ENCODE measurements around the gene PICK1. TPM values are rescaled to one million over a fixed set of nuclear protein-coding genes. Genes with fewer than 3 reads are reported as not detected.

PICK1 gene
- polyA plus RNA-seq, 4 donors, result 24.3 to 33.3 (median 32.0) TPM

DNA sequence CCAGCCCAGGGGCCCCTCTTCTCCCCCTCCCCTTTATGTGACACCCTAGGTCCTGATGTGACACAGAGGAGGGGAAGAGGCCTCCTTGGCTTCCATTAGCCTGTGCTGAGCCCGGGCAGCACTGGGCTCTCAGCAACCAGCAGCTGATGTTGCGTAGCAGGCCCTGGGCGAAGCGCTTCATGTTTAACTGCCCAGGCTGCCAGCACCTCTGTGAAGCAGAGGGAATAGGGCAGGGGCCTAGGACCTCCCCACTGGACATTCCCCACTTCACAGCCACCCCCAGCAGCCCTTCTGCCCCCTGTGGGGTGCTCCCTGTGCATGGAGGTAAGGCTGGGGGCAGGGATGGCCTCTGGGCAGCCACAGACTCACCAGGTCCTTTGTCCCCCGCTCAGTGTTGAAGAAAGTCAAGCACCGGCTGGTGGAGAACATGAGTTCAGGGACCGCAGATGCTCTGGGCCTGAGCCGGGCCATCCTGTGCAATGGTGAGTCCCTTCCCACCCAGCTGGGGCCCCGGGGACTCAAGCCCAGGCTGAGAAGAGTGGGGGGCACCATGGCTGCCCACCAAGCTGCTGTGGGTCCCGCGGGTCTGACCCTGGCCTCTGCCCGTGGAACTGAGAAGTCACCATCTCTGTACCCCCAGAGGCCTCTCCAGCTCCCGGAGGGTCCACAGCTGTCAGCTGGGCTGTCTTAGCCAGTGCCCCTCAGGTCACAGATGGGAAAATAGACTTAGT lies 11.6 kb downstream of the PICK1 start:
- Histone ChIP-seq H3K27me3 (ENCODE audit: control insufficient read depth in 3 of 3, insufficient read depth in 3 of 3, low read length in 3 of 3) (no peaks in the 10 kb centered on the region), H3K4me3 (ENCODE audit: low read depth in 1 of 3, low read length in 3 of 3) (no peak overlapping the region), H3K4me1 (ENCODE audit: control insufficient read depth in 3 of 3, insufficient read depth in 2 of 3, low read depth in 1 of 3, low read length in 2 of 3) (peaks cover 0 to 23% (median 0%) of the 10 kb centered on the region in 3 donors), H3K27ac (ENCODE audit: low read depth in 1 of 3, low read length in 2 of 3) (peak overlapping the region in 1 of 3 donors; percentile 18), H3K36me3 (ENCODE audit: control insufficient read depth in 3 of 3, insufficient read depth in 2 of 3, low read depth in 1 of 3, low read length in 3 of 3) (peaks cover 15 to 95% (median 15%) of the 10 kb centered on the region in 3 donors), H3K9me3 (ENCODE audit: control insufficient read depth in 2 of 2, insufficient read depth in 1 of 2, low read depth in 1 of 2, low read length in 1 of 2) (no peaks in the 10 kb centered on the region)
- DNase-seq (no peak), FAIRE-seq (no peak)
- 88 to 96% (median 95%) methylated on average over 12 to 13 of the region's 13 CpGs for WGBS, 3 donors

DNA sequence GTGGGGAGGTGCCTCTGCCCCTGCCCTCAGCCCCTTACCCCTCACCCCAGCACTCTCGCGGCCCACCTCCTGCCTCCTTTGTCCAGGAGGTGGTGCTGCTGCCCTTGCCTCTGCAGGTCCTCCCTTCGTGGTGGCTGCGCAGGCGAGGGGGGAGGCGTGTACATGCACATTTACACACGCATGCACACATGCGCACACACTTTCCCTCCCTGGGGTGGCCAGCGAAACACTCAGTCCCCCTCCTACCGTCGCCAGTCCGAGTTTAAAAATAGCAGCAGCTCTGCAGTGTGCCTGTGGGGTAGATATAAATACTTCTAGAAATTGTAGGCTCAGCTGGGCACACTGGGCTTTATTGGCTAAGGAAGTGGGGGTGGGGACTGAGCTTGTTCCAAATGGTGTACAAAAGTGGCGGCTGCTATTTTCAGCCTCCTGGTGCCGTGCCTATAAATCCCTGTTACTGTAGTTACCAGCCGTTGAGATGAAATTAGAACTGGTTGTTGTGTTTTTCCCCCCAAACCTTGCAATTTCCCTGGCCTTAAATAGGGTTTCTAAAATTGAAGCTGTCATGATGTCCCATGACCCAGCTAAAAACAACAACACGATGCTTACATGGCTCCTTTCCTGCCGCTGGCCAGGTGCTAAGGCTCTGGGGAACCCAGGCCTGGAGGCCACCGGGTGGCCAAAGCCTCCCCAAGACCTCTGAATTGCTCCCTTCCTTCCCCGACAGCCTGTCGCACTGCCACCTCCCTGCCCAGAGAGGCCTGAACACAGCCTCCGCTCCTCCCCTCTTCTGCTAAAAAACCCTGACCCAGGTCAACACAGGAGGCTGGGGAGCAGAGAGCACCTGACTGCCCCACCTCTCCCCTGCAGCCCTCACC lies 12.4 kb downstream of the PICK1 start:
- no peaks in the 10 kb centered on the region for H3K27me3 ChIP-seq (ENCODE audit: control insufficient read depth in 3 of 3, insufficient read depth in 3 of 3, low read length in 3 of 3)
- H3K27ac ChIP-seq (ENCODE audit: low read depth in 1 of 3, low read length in 2 of 3), result peak overlapping the region in 2 of 3 donors; percentile 33 to 46
- H3K9me3 ChIP-seq (ENCODE audit: control insufficient read depth in 2 of 2, insufficient read depth in 1 of 2, low read depth in 1 of 2, low read length in 1 of 2), result no peaks in the 10 kb centered on the region
- peaks cover 12 to 96% (median 15%) of the 10 kb centered on the region in 3 donors for H3K36me3 ChIP-seq (ENCODE audit: control insufficient read depth in 3 of 3, insufficient read depth in 2 of 3, low read depth in 1 of 3, low read length in 3 of 3)
- H3K4me3 ChIP-seq (ENCODE audit: low read depth in 1 of 3, low read length in 3 of 3), result no peak overlapping the region
- H3K4me1 ChIP-seq (ENCODE audit: control insufficient read depth in 3 of 3, insufficient read depth in 2 of 3, low read depth in 1 of 3, low read length in 2 of 3), result peaks cover 0 to 23% (median 0%) of the 10 kb centered on the region in 3 donors
- no peak for DNase-seq
- no peak for FAIRE-seq
- 77 to 92% (median 88%) methylated on average over 21 of the region's 21 CpGs for WGBS, 3 donors

DNA sequence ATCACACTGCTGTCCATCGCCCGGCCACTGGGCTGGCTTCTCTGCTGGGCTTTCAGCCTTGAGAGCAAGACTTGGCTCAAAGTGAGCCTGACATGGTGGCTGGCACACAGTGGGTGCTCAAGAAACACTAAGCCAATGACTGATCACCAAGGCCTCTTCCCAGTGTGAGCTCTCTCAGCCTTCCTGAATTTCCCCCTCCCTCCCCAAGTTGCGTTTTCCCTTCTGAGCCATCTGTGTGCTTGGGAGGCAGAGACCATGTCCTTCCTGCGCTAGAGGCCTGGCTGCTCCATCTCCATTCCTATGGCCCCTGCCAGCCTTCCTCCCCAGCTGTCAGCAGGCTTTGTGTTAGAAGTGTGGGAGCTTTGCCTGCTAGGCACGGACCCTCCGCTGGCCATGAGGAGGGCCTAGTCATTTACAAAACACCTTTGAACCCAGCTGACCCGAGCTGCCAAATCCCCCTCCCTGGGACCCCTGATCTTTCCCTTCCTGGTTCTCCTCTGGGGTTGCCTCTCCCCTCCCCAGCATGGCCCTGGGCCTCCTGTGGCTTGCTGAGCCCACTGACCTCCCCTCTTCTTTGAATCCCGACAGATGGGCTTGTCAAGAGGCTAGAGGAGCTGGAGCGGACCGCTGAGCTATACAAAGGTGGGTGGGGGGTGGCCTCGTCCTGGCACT lies 13.2 kb downstream of the PICK1 start:
- no peak overlapping the region for H3K4me3 ChIP-seq (ENCODE audit: low read depth in 1 of 3, low read length in 3 of 3)
- WGBS, 3 donors, result 86 to 96% (median 95%) methylated on average over 11 of the region's 11 CpGs
- H3K27me3 ChIP-seq (ENCODE audit: control insufficient read depth in 3 of 3, insufficient read depth in 3 of 3, low read length in 3 of 3), result no peaks in the 10 kb centered on the region
- H3K36me3 ChIP-seq (ENCODE audit: control insufficient read depth in 3 of 3, insufficient read depth in 2 of 3, low read depth in 1 of 3, low read length in 3 of 3), result peaks cover 10 to 96% (median 12%) of the 10 kb centered on the region in 3 donors
- H3K9me3 ChIP-seq (ENCODE audit: control insufficient read depth in 2 of 2, insufficient read depth in 1 of 2, low read depth in 1 of 2, low read length in 1 of 2), result no peaks in the 10 kb centered on the region
- peak overlapping the region in 2 of 3 donors; percentile 33 to 46 for H3K27ac ChIP-seq (ENCODE audit: low read depth in 1 of 3, low read length in 2 of 3)
- no peak for DNase-seq
- FAIRE-seq, result no peak
- peaks cover 0 to 23% (median 0%) of the 10 kb centered on the region in 3 donors for H3K4me1 ChIP-seq (ENCODE audit: control insufficient read depth in 3 of 3, insufficient read depth in 2 of 3, low read depth in 1 of 3, low read length in 2 of 3)

DNA sequence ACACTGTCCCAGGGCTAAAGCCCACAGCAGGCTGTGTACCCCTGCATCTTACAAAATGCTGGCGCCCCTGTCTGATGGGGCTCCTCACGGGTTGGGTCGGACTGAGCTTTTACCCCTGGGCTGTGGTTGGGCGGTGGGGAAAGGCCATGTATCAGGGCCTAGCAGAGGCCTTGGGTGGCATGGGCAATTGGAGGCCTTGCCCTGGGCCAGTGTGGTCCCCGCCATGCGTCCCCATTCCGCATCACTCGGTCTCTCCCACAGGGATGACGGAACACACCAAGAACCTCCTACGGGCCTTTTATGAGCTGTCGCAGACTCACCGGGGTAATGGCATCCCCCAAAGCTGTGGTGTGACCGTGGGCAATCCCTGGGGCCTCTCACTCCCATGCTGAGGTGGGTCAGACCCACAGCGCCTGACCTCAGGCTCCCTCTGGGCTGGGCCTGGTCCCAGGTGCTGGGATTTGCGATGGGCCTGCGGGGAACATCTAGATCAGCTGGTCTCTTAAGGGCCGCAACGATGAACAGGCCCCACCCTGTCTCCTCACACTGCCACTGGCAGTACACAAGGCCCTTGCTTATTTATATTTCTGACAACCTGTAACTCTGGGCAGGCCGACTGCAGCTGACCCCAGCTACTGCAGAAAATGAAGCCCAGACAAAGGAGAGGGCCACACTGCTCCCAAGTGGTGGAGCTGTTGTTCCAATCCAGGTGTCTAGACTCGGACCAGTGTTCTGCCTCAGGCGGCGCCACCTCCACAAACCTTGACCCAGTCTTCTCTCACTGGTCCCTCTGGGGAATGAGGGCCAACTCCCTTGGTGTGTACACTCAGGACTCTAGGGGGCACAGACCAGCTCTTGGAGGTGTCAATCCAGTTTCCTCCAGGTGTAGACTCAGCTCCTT lies 14.5 kb downstream of the PICK1 start:
- Histone ChIP-seq H3K27ac (ENCODE audit: low read depth in 1 of 3, low read length in 2 of 3) (no peak overlapping the region), H3K27me3 (ENCODE audit: control insufficient read depth in 3 of 3, insufficient read depth in 3 of 3, low read length in 3 of 3) (no peaks in the 10 kb centered on the region), H3K4me1 (ENCODE audit: control insufficient read depth in 3 of 3, insufficient read depth in 2 of 3, low read depth in 1 of 3, low read length in 2 of 3) (peaks cover 0 to 23% (median 0%) of the 10 kb centered on the region in 3 donors), H3K36me3 (ENCODE audit: control insufficient read depth in 3 of 3, insufficient read depth in 2 of 3, low read depth in 1 of 3, low read length in 3 of 3) (peaks cover 5 to 93% (median 8%) of the 10 kb centered on the region in 3 donors), H3K4me3 (ENCODE audit: low read depth in 1 of 3, low read length in 3 of 3) (no peak overlapping the region), H3K9me3 (ENCODE audit: control insufficient read depth in 2 of 2, insufficient read depth in 1 of 2, low read depth in 1 of 2, low read length in 1 of 2) (no peaks in the 10 kb centered on the region)
- DNase-seq (no peak), FAIRE-seq (no peak)
- 89 to 93% (median 90%) methylated on average over 22 of the region's 22 CpGs for WGBS, 3 donors

DNA sequence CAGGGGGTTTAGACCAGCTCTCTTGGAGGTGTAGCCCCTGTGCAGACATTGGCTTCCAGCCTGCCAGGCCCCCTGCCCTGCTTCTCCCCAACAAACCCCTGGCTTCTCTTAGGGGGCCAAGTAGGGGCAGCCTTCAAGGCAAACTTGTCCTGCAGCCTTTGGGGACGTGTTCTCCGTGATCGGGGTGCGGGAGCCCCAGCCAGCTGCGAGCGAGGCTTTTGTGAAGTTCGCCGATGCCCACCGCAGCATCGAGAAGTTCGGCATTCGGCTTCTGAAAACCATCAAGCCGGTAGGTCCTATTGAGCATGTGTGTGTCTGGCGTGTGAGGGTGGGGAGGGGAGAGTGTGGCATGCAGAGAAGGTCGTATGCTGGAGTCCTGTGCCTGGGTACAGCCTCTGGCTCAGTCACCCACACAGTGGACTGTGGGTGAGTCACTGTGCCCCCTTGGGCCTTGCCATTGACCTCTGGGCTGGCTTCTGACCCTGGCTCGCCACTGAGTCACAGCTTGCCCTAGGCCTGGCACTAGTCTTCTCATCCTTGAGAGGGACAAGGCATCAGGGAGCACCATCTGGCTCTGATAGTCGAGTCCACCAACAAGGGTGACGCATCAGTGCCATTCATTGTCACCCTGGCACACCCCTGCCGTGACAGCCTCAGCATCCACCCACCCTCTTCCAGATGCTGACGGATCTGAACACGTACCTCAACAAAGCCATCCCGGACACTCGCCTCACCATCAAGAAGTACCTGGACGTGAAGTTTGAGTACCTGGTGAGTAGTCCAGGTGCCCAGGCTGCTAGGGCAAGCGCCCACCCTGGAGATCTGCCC lies 15.3 kb downstream of the PICK1 start:
- DNase-seq (no peak), FAIRE-seq (no peak)
- Histone ChIP-seq H3K4me3 (ENCODE audit: low read depth in 1 of 3, low read length in 3 of 3) (no peak overlapping the region), H3K36me3 (ENCODE audit: control insufficient read depth in 3 of 3, insufficient read depth in 2 of 3, low read depth in 1 of 3, low read length in 3 of 3) (peaks cover 5 to 90% (median 6%) of the 10 kb centered on the region in 3 donors), H3K27ac (ENCODE audit: low read depth in 1 of 3, low read length in 2 of 3) (no peak overlapping the region), H3K4me1 (ENCODE audit: control insufficient read depth in 3 of 3, insufficient read depth in 2 of 3, low read depth in 1 of 3, low read length in 2 of 3) (peaks cover 0 to 17% (median 0%) of the 10 kb centered on the region in 3 donors), H3K9me3 (ENCODE audit: control insufficient read depth in 2 of 2, insufficient read depth in 1 of 2, low read depth in 1 of 2, low read length in 1 of 2) (no peaks in the 10 kb centered on the region), H3K27me3 (ENCODE audit: control insufficient read depth in 3 of 3, insufficient read depth in 3 of 3, low read length in 3 of 3) (no peaks in the 10 kb centered on the region)
- 94 to 95% (median 95%) methylated on average over 25 of the region's 25 CpGs for WGBS, 3 donors

DNA sequence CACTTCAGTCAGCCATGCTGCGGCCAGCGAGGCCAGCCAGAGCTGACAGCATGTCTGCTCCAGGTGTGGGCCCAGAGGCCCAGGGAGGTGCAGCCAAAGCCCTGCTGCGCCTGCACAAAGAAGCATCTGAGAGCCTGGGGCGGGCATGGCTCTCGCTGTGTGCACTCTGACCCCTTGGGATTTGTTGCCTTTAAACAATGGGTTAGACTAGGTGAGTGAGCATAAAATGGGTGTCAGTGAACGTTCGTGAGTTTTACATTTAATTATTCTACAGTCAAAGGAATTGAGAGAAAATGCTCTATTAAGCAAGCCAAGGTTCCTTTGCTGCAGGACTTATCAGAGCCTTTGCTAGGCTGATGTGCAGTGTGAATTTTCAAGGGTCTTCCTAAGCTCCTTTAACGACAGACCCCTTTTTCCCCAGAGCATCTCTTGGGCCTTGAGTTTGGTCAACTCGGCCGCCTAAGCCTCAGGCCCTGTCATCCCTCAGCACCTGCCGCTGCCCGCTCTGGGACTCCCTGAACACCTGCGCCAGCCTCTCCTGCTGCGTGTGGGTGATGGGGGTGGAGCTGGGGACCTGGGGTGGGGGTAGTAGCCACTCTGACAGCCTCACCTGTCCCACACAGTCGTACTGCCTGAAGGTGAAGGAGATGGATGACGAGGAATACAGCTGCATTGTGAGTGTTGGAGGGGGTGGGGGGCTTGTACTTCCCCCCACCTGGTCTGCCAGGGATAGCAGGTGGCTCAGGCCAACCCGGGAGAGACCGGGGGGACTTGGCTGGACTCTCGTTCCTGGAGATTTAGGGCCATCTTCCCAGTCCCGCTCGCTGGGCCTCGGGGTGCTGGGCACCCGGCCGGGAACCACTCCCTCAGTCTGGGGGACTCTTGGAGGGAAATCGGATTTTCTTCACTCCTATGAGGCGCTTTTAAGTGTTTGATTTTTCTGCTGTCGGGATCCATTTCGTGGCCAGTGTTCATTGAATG lies 16.2 kb downstream of the PICK1 start:
- no peak for DNase-seq

More for the DNA sequence above, 16.2 kb downstream of the PICK1 start:
- H3K4me1 ChIP-seq (ENCODE audit: control insufficient read depth in 3 of 3, insufficient read depth in 2 of 3, low read depth in 1 of 3, low read length in 2 of 3), result peaks cover 0 to 8% (median 0%) of the 10 kb centered on the region in 3 donors
- no peak overlapping the region for H3K27ac ChIP-seq (ENCODE audit: low read depth in 1 of 3, low read length in 2 of 3)
- no peaks in the 10 kb centered on the region for H3K27me3 ChIP-seq (ENCODE audit: control insufficient read depth in 3 of 3, insufficient read depth in 3 of 3, low read length in 3 of 3)
- no peaks in the 10 kb centered on the region for H3K9me3 ChIP-seq (ENCODE audit: control insufficient read depth in 2 of 2, insufficient read depth in 1 of 2, low read depth in 1 of 2, low read length in 1 of 2)
- no peak overlapping the region for H3K4me3 ChIP-seq (ENCODE audit: low read depth in 1 of 3, low read length in 3 of 3)
- peaks cover 5 to 88% (median 6%) of the 10 kb centered on the region in 3 donors for H3K36me3 ChIP-seq (ENCODE audit: control insufficient read depth in 3 of 3, insufficient read depth in 2 of 3, low read depth in 1 of 3, low read length in 3 of 3)
- 91 to 95% (median 93%) methylated on average over 28 of the region's 28 CpGs for WGBS, 3 donors
- no peak for FAIRE-seq
